Brain microvascular endothelial cell (primary cell): ENCODE measurements around the gene APMAP.

Experiments used
- DNase-seq: peaks from one replicate; pipeline ENCODE4 v3.0.0-alpha.2; 2020
- H3K27ac ChIP-seq: fragments of 250-450 bp; sonication (Bioruptor Pico); 2 replicates; pipeline ENCODE4 v1.5.1; 2020; ENCODE audit warnings: mild to moderate bottlenecking, moderate library complexity
- H3K27me3 ChIP-seq: fragments of 250-450 bp; sonication (Bioruptor Pico); replicated peaks from 2 replicates; pipeline ENCODE4 v1.5.1; 2020; ENCODE audit warnings: mild to moderate bottlenecking
- H3K36me3 ChIP-seq: fragments of 250-450 bp; sonication (Bioruptor Pico); replicated peaks from 2 replicates; pipeline ENCODE4 v1.5.1; 2020; ENCODE audit warnings: mild to moderate bottlenecking
- H3K4me3 ChIP-seq: 2 replicates; pipeline ENCODE4 v1.5.1; 2011; ENCODE audit warnings: low read depth, mild to moderate bottlenecking, control low read depth, low read length, moderate library complexity
- in situ Hi-C: cut with HindIII; loops from 2 replicates; pipeline ENCODE4 v1.10.0; 2017; ENCODE audit warnings: low sequenced_read_pairs, low pct_ligation_motif_present
- TF ChIP-seq, protein P1 (sequence below): IDR thresholded peaks from 2 replicates; pipeline ENCODE4 v1.5.1; 2011; ENCODE audit warnings: low read depth, mild to moderate bottlenecking, moderate library complexity, low read length, control low read depth, inconsistent platforms; ENCODE audit errors: missing control alignments

The APMAP gene

DNA sequence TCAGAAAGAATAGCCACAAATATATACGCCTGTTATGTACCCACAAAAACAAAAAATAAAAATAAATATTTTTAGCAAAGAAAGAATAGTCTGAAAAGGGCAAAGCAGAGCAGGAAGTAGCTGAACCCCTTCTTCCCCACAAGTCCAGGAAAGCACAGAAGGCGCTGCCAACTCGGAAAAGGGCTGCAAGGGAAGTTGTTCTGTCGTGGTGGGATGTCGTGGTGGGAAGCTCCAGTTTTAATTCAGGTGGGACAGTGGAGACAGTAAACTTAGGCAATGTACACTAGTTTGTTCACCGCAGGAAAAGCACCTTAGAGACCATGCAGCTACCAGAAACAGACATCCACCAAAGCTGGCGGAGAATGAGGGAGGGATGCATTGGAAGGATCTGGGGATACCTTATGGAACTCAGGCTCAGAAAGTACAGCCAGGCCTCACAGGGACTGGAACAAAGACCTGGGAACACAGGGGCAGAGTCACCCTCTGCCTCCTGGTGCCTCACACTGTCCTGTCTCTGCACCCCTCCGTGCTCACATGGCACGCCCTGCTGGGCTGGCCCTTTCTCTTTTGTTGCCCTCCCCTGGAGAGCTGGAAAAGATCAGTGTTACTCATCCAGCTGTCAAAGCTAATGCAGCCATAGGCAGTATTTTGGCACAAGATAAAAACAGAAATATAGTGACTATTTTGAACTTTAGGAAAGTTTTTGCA, 3.3 kb upstream of the APMAP start:
- DNase-seq = no peak
- Histone ChIP-seq H3K36me3 (no peaks in the 10 kb centered on the region), H3K27me3 (peaks cover 5% of the 10 kb centered on the region), H3K4me3 (no peak overlapping the region), H3K27ac (no peak overlapping the region)
- TF ChIP-seq, protein P1, sequence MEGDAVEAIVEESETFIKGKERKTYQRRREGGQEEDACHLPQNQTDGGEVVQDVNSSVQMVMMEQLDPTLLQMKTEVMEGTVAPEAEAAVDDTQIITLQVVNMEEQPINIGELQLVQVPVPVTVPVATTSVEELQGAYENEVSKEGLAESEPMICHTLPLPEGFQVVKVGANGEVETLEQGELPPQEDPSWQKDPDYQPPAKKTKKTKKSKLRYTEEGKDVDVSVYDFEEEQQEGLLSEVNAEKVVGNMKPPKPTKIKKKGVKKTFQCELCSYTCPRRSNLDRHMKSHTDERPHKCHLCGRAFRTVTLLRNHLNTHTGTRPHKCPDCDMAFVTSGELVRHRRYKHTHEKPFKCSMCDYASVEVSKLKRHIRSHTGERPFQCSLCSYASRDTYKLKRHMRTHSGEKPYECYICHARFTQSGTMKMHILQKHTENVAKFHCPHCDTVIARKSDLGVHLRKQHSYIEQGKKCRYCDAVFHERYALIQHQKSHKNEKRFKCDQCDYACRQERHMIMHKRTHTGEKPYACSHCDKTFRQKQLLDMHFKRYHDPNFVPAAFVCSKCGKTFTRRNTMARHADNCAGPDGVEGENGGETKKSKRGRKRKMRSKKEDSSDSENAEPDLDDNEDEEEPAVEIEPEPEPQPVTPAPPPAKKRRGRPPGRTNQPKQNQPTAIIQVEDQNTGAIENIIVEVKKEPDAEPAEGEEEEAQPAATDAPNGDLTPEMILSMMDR = no peak
- in situ Hi-C loops = no loop called here

DNA sequence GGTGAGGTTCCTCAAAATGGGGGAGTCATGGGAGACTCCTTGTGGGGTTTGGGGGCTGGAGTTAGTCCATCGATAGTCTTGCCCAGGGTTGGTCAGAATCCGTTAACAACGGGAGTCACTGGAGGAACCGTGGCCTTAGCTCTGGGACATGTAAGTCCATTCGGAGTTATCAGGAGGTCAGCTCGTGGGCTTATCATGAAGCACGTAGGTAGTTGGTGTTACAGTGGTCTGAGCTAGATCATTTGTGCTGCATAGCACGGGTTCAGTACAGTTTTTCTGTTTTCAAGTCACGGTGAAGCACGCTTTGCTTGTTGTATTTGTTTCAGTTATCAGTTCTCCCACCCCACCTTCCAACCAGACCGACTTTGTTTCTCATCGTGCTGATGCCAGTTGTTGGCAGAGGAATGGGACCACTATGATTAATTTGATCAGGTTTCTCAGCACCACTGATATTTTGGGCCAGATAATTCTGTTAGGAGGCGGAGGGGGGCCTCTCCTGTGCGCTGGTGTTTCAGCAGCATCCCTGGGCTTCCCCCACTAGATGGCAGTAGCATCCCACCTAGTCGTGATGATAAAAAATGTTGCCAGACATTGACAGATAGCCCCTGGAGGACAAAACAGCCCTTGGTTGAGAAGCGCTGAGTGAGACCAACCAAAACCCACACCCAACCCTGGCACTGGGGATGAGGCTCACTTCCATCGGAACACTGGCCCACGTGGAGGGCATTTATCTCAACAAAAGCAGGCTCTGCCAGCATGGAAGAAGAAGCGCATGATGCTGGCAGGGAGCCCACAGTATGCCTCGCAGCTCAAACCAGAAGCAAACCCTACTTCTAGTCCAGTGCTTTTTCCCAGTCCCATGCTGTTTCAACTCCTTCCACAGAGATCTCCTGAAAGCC, 2.2 kb upstream of the APMAP start:
- in situ Hi-C loops = no loop called here
- TF ChIP-seq, protein P1 = peak; percentile 95
- peak; percentile 79 for DNase-seq
- no peak overlapping the region for H3K4me3 ChIP-seq
- H3K27me3 ChIP-seq = peaks cover 5% of the 10 kb centered on the region
- no peak overlapping the region for H3K27ac ChIP-seq
- H3K36me3 ChIP-seq = no peaks in the 10 kb centered on the region

GRCh38 chr20:24994186-24994465, 1.6 kb upstream of the APMAP start:
- in situ Hi-C loops = no loop called here
- no peak for DNase-seq
- Histone ChIP-seq H3K27ac (no peak overlapping the region), H3K4me3 (no peak overlapping the region), H3K27me3 (peaks cover 5% of the 10 kb centered on the region), H3K36me3 (no peaks in the 10 kb centered on the region)
- TF ChIP-seq, protein P1 = no peak

- Histone ChIP-seq H3K36me3 (no peaks in the 10 kb centered on the region), H3K27me3 (peaks cover 5% of the 10 kb centered on the region), H3K27ac (peak overlapping the region; percentile 89), H3K4me3 (no peak overlapping the region)
- in situ Hi-C loops = no loop called here
- DNase-seq = no peak
- TF ChIP-seq, protein P1 = peak; percentile 31
Measured at GRCh38 chr20:24993337-24994185, 1.0 kb upstream of the APMAP start.

GRCh38 chr20:24991897-24992486, 559 bp downstream of the APMAP start:
- in situ Hi-C loops = no loop called here
- no peaks in the 10 kb centered on the region for H3K27me3 ChIP-seq
- DNase-seq = peak; percentile 4
- no peaks in the 10 kb centered on the region for H3K36me3 ChIP-seq
- peak overlapping the region; percentile 89 for H3K27ac ChIP-seq
- peak overlapping the region; percentile 97 for H3K4me3 ChIP-seq
- TF ChIP-seq, protein P1 = no peak
